Mesodermal cell (in vitro differentiated cells): Measurements from ENCODE around the gene RPL34. TPM values are rescaled to one million over a fixed set of nuclear protein-coding genes. Genes with fewer than 3 reads are reported as not detected.
"Not testable (repeated sequence)": the region's sequence is repeated elsewhere in the genome, so short reads cannot be mapped to it uniquely, and the experiment has no call there.

Experiments
- H3K27ac ChIP-seq: 2 replicates; pipeline ENCODE4 v1.7.0; 2013; ENCODE audit warnings: mild to moderate bottlenecking, low read depth, low read length, moderate library complexity; ENCODE audit not compliant: severe bottlenecking
- H3K36me3 ChIP-seq: 2 replicates; pipeline ENCODE4 v1.7.1; 2013; ENCODE audit warnings: mild to moderate bottlenecking, low read length, moderate library complexity; ENCODE audit not compliant: control insufficient read depth, insufficient read depth
- H3K4me1 ChIP-seq: one replicate; pipeline ENCODE4 v1.7.1; 2013; ENCODE audit warnings: mild to moderate bottlenecking, low read length; ENCODE audit not compliant: insufficient read depth, control insufficient read depth, poor library complexity, severe bottlenecking
- H3K4me3 ChIP-seq: 2 replicates; pipeline ENCODE4 v1.7.0; 2013; ENCODE audit warnings: low read length, control low read depth, mild to moderate bottlenecking; ENCODE audit not compliant: insufficient read depth, poor library complexity, severe bottlenecking; ENCODE audit errors: extremely low read depth
- H3K9me3 ChIP-seq: 2 replicates; pipeline ENCODE4 v1.7.1; 2013; ENCODE audit warnings: mild to moderate bottlenecking, low read length, moderate library complexity; ENCODE audit not compliant: control insufficient read depth
- WGBS, 2 experiments: methylation state at CpG; one replicate each; pipeline ENCODE4 v1.1.5; 2013; ENCODE audit warnings: missing lambda C conversion rate in 2 of 2; ENCODE audit not compliant: insufficient coverage in 2 of 2; 5-methylcytosine and 5-hydroxymethylcytosine counted together
- polyA plus RNA-seq, 2 experiments: library from polyadenylated mRNA; stranded (reverse); fragments of 50-300 nt; gene quantifications; one replicate each; pipeline ENCODE4 v1.2.3, GENCODE V29; 2013

Gene RPL34
- 2,273 TPM for polyA plus RNA-seq (2013, experiment 1 of 2)
- 2,364 TPM for polyA plus RNA-seq (2013, experiment 2 of 2)

- WGBS, 2 experiments = 2 to 3% methylated on average over 23 to 25 of the region's 32 CpGs
- peaks cover 35% of the 10 kb centered on the region for H3K36me3 ChIP-seq
- H3K27ac ChIP-seq = peak within 1 kb of the TSS; percentile 89
- peaks cover 13% of the 10 kb centered on the region for H3K4me1 ChIP-seq
- peak within 1 kb of the TSS; percentile 95 for H3K4me3 ChIP-seq
- no peaks in the 10 kb centered on the region for H3K9me3 ChIP-seq
These were observed at the start of gene RPL34 for GRCh38 chr4:108620101-108620932. Gene RPL34, plus strand, starts transcription at chr4:108620576. Its CDS starts 1,384 bp downstream, at chr4:108621960.

- peaks cover 10% of the 10 kb centered on the region for H3K4me1 ChIP-seq
- WGBS, 2 experiments = 45 to 63% methylated on average over 3 of the region's 4 CpGs
- H3K9me3 ChIP-seq = no peaks in the 10 kb centered on the region
- H3K27ac ChIP-seq = peak overlapping the region; percentile 47
- H3K4me3 ChIP-seq = no peak overlapping the region
- H3K36me3 ChIP-seq = no peaks in the 10 kb centered on the region
These were observed 49.3 kb upstream of the RPL34 start for GRCh38 chr4:108570993-108571569.

- Histone ChIP-seq H3K4me3 (no peak overlapping the region), H3K9me3 (no peaks in the 10 kb centered on the region), H3K36me3 (no peaks in the 10 kb centered on the region), H3K4me1 (peaks cover 10% of the 10 kb centered on the region), H3K27ac (no peak overlapping the region)
- WGBS, 2 experiments = 38 to 49% methylated on average over 1 to 3 of the region's 3 CpGs
These were observed 46.0 kb upstream of the RPL34 start for GRCh38 chr4:108574402-108574801.

GRCh38 chr4:108581083-108581482 is 39.3 kb upstream of the RPL34 start:
- H3K4me3 ChIP-seq = no peak overlapping the region
- H3K36me3 ChIP-seq = no peaks in the 10 kb centered on the region
- H3K27ac ChIP-seq = no peak overlapping the region
- WGBS, 2 experiments = 91 to 96% methylated on average over 3 to 6 of the region's 6 CpGs
- no peaks in the 10 kb centered on the region for H3K4me1 ChIP-seq
- no peaks in the 10 kb centered on the region for H3K9me3 ChIP-seq

- Histone ChIP-seq H3K27ac (no peak overlapping the region), H3K36me3 (no peaks in the 10 kb centered on the region), H3K4me1 (peaks cover 16% of the 10 kb centered on the region), H3K9me3 (no peaks in the 10 kb centered on the region), H3K4me3 (no peak overlapping the region)
- 81 to 90% methylated on average over 1 to 2 of the region's 3 CpGs for WGBS, 2 experiments
These were observed 33.6 kb upstream of the RPL34 start for GRCh38 chr4:108586778-108587177.

GRCh38 chr4:108588878-108589277 is 31.5 kb upstream of the RPL34 start:
- no peak overlapping the region for H3K4me3 ChIP-seq
- WGBS, 2 experiments = 83% methylated on average over 1 of the region's 1 CpG; no CpG with 5 or more reads in 1 of the 2 experiments

GRCh38 chr4:108589961-108590360 is 30.4 kb upstream of the RPL34 start:
- peak overlapping the region; percentile 19 for H3K27ac ChIP-seq
- peaks cover 19% of the 10 kb centered on the region for H3K4me1 ChIP-seq
- H3K9me3 ChIP-seq = no peaks in the 10 kb centered on the region
- H3K36me3 ChIP-seq = no peaks in the 10 kb centered on the region
- WGBS, 2 experiments = 17 to 20% methylated on average over 2 of the region's 2 CpGs
- no peak overlapping the region for H3K4me3 ChIP-seq

More at GRCh38 chr4:108588878-108589277, 31.5 kb upstream of the RPL34 start:
- H3K9me3 ChIP-seq = no peaks in the 10 kb centered on the region
- H3K4me1 ChIP-seq = peaks cover 19% of the 10 kb centered on the region
- H3K27ac ChIP-seq = no peak overlapping the region
- no peaks in the 10 kb centered on the region for H3K36me3 ChIP-seq

GRCh38 chr4:108590776-108591175 is 29.6 kb upstream of the RPL34 start:
- no peak overlapping the region for H3K27ac ChIP-seq
- no peaks in the 10 kb centered on the region for H3K36me3 ChIP-seq
- H3K9me3 ChIP-seq = no peaks in the 10 kb centered on the region
- H3K4me1 ChIP-seq = peaks cover 19% of the 10 kb centered on the region
- WGBS, 2 experiments = no CpG with 5 or more reads among the region's 1 CpG
- no peak overlapping the region for H3K4me3 ChIP-seq

GRCh38 chr4:108592674-108592986 is 27.7 kb upstream of the RPL34 start:
- peaks cover 3% of the 10 kb centered on the region for H3K9me3 ChIP-seq
- no CpG with 5 or more reads among the region's 2 CpGs for WGBS, 2 experiments
- peaks cover 19% of the 10 kb centered on the region for H3K4me1 ChIP-seq
- no peak overlapping the region for H3K4me3 ChIP-seq
- no peaks in the 10 kb centered on the region for H3K36me3 ChIP-seq
- peak overlapping the region; percentile 90 for H3K27ac ChIP-seq

- 88 to 97% methylated on average over 8 to 21 of the region's 21 CpGs for WGBS, 2 experiments
- H3K4me3 ChIP-seq = not testable (repeated sequence)
These were observed 26.1 kb upstream of the RPL34 start for GRCh38 chr4:108594296-108594695.

GRCh38 chr4:108596344-108596743 is 24.0 kb upstream of the RPL34 start:
- WGBS, 2 experiments = 80 to 89% methylated on average over 1 of the region's 1 CpG
- peaks cover 3% of the 10 kb centered on the region for H3K9me3 ChIP-seq
- H3K36me3 ChIP-seq = no peaks in the 10 kb centered on the region
- no peak overlapping the region for H3K4me3 ChIP-seq
- H3K27ac ChIP-seq = no peak overlapping the region
- peaks cover 3% of the 10 kb centered on the region for H3K4me1 ChIP-seq

More at GRCh38 chr4:108594296-108594695, 26.1 kb upstream of the RPL34 start:
- not testable (repeated sequence) for H3K36me3 ChIP-seq, H3K27ac ChIP-seq, H3K9me3 ChIP-seq
- peaks cover 13% of the 10 kb centered on the region for H3K4me1 ChIP-seq
